PC-3 (cell line): Measurements from ENCODE around the gene GFOD1. TPM values are rescaled to one million over a fixed set of nuclear protein-coding genes. Genes with fewer than 3 reads are reported as not detected.

Experiments used
- ATAC-seq: fragments of 200-7000 bp; cut with Tn5 transposase; 2 replicates; pipeline ENCODE4 v1.9.1; 2020; ENCODE audit warnings: mild to moderate bottlenecking, moderate library complexity
- BruUV-seq: library from RNA; stranded (reverse); fragments of 400-500 nt; replicated peaks from 2 replicates; lab custom pipeline; 2021; lab: Mats Ljungman, UMichigan
- CTCF ChIA-PET: fragments of 300-600 bp; sonication (Branson Sonifier 250); formaldehyde crosslinking; loops from one replicate; lab custom pipeline; 2022; ENCODE audit warnings: antibody characterized with exemption; lab: Charles Lee
- POLR2A ChIA-PET: fragments of 300-600 bp; sonication (Branson Sonifier 250); formaldehyde crosslinking; loops from one replicate; lab custom pipeline; 2022; ENCODE audit warnings: antibody characterized with exemption; ENCODE audit not compliant: unreplicated experiment; lab: Charles Lee
- DNase-seq: peaks from one replicate; pipeline ENCODE4 v3.0.0-alpha.2; 2015
- H2AFZ ChIP-seq: fragments of 300-600 bp; sonication (generic); 2 replicates; pipeline ENCODE4 v1.6.0; 2016; ENCODE audit warnings: antibody characterized with exemption, low read length
- H3F3A ChIP-seq: fragments of 300-600 bp; sonication (generic); one replicate; pipeline ENCODE4 v1.6.0; 2017; ENCODE audit warnings: antibody characterized with exemption, low read length, control low read depth, mild to moderate bottlenecking; ENCODE audit not compliant: unreplicated experiment
- H3K27ac ChIP-seq: fragments of 300-600 bp; sonication (generic); 2 replicates; pipeline ENCODE4 v1.5.1; 2016; ENCODE audit warnings: mild to moderate bottlenecking, low read length
- H3K27me3 ChIP-seq: fragments of 300-600 bp; sonication (generic); 2 replicates; pipeline ENCODE4 v1.6.1; 2016; ENCODE audit warnings: low read length, mixed read lengths
- H3K36me3 ChIP-seq: fragments of 300-600 bp; sonication (generic); 2 replicates; pipeline ENCODE4 v1.6.1; 2016; ENCODE audit warnings: low read depth, mixed run types, low read length, mixed read lengths
- H3K4me1 ChIP-seq: fragments of 300-600 bp; sonication (generic); 2 replicates; pipeline ENCODE4 v1.5.1; 2016; ENCODE audit warnings: low read length; ENCODE audit not compliant: insufficient read depth
- H3K4me2 ChIP-seq: fragments of 300-600 bp; sonication (generic); 2 replicates; pipeline ENCODE4 v1.6.0; 2016; ENCODE audit warnings: low read length
- H3K4me3 ChIP-seq: fragments of 300-600 bp; sonication (generic); 2 replicates; pipeline ENCODE4 v1.5.1; 2016; ENCODE audit warnings: mild to moderate bottlenecking, low read length, mixed read lengths
- H3K79me2 ChIP-seq: fragments of 300-600 bp; sonication (generic); 2 replicates; pipeline ENCODE4 v1.6.1; 2017; ENCODE audit warnings: low read length, mixed read lengths
- H3K9ac ChIP-seq: fragments of 300-600 bp; sonication (generic); 2 replicates; pipeline ENCODE4 v1.6.0; 2016; ENCODE audit warnings: mild to moderate bottlenecking, low read length
- H3K9me2 ChIP-seq: fragments of 300-600 bp; sonication (generic); replicated peaks from 2 replicates; pipeline ENCODE4 v1.6.1; 2016; ENCODE audit warnings: mixed run types, low read length, mixed read lengths
- H3K9me3 ChIP-seq: fragments of 300-600 bp; sonication (generic); 2 replicates; pipeline ENCODE4 v1.6.1; 2016; ENCODE audit warnings: low read length, mixed read lengths
- H4K20me1 ChIP-seq: fragments of 300-600 bp; sonication (generic); 2 replicates; pipeline ENCODE4 v1.6.1; 2016; ENCODE audit warnings: low read length, mixed read lengths
- CTCF ChIP-seq: fragments of 300-600 bp; sonication (generic); conservative IDR thresholded peaks from 2 replicates; pipeline ENCODE4 v1.5.1; 2017; ENCODE audit warnings: antibody characterized with exemption, low read depth, mild to moderate bottlenecking, low read length
- EZH2 ChIP-seq: fragments of 300-600 bp; sonication (generic); IDR thresholded peaks from one replicate; pipeline ENCODE4 v1.6.1; 2017; ENCODE audit warnings: antibody characterized with exemption, mild to moderate bottlenecking, low read length; ENCODE audit not compliant: unreplicated experiment
- EZH2phosphoT487 ChIP-seq: fragments of 300-600 bp; sonication (generic); IDR thresholded peaks from 2 replicates; pipeline ENCODE4 v1.6.1; 2018; ENCODE audit warnings: mild to moderate bottlenecking, antibody characterized with exemption, low read length, borderline replicate concordance
- intact Hi-C: fragments of 100-400 bp; cut with micrococcal nuclease; formaldehyde crosslinking; loops from 2 replicates; pipeline ENCODE4 v1.9.0; 2023
- total RNA-seq: library from RNA; depleted of rRNA; stranded (reverse); fragments of >200 nt; gene quantifications from 2 replicates; pipeline ENCODE4 v1.2.3, GENCODE V29; 2014

GFOD1 gene
- total RNA-seq, 1 experiment from 2014 or later: 16.0 TPM

GRCh38 chr6:13431059-13431656 is 56.2 kb downstream of the GFOD1 start:
- peaks cover 8% of the 10 kb centered on the region; the same call in 1 of the 2 replicates for H3K79me2 ChIP-seq
- no TSS peak for BruUV-seq
- TF ChIP-seq EZH2 (no peak), CTCF (no peak), EZH2phosphoT487 (no peak)
- H2AFZ ChIP-seq: no peak overlapping the region
- H3K36me3 ChIP-seq: no peaks in the 10 kb centered on the region
- ATAC-seq (no peak), DNase-seq (no peak)
- ChIA-PET POLR2A (no interaction called here), CTCF (no interaction called here)
- H4K20me1 ChIP-seq: no peaks in the 10 kb centered on the region
- no peaks in the 10 kb centered on the region for H3K9me2 ChIP-seq
- H3K4me3 ChIP-seq: no peak overlapping the region
- H3F3A ChIP-seq: no peaks in the 10 kb centered on the region
- H3K27me3 ChIP-seq: no peaks in the 10 kb centered on the region
- no peaks in the 10 kb centered on the region for H3K9me3 ChIP-seq
- H3K4me2 ChIP-seq: no peak overlapping the region
- peaks cover 3% of the 10 kb centered on the region; the same call in 1 of the 2 replicates for H3K4me1 ChIP-seq
- intact Hi-C loops: no loop called here
- H3K9ac ChIP-seq: no peak overlapping the region
- no peak overlapping the region for H3K27ac ChIP-seq

- H3K9ac ChIP-seq: no peak overlapping the region
- TF ChIP-seq EZH2: no peak
- TF ChIP-seq EZH2phosphoT487: no peak
- TF ChIP-seq CTCF: no peak
- no peaks in the 10 kb centered on the region for H3K36me3 ChIP-seq
- peaks cover 9% of the 10 kb centered on the region; the same call in 1 of the 2 replicates for H3K4me1 ChIP-seq
- no peak overlapping the region for H2AFZ ChIP-seq
- H3K4me3 ChIP-seq: no peak overlapping the region
- no peaks in the 10 kb centered on the region for H3F3A ChIP-seq
- no peak for ATAC-seq
- intact Hi-C loops: no loop called here
- ChIA-PET CTCF (no interaction called here), POLR2A (no interaction called here)
- H3K4me2 ChIP-seq: no peak overlapping the region
- H4K20me1 ChIP-seq: no peaks in the 10 kb centered on the region
- H3K9me2 ChIP-seq: no peaks in the 10 kb centered on the region
- peaks cover 15% of the 10 kb centered on the region for H3K79me2 ChIP-seq
- no peak overlapping the region for H3K27ac ChIP-seq
- H3K9me3 ChIP-seq: no peaks in the 10 kb centered on the region
- no peak for DNase-seq
- BruUV-seq: no TSS peak
- H3K27me3 ChIP-seq: no peaks in the 10 kb centered on the region
Measured at GRCh38 chr6:13429406-13429753, 58.0 kb downstream of the GFOD1 start.

- H3K4me2 ChIP-seq: no peak overlapping the region
- ChIA-PET POLR2A (no interaction called here), CTCF (no interaction called here)
- no peak overlapping the region for H2AFZ ChIP-seq
- H3K9me3 ChIP-seq: no peaks in the 10 kb centered on the region
- TF ChIP-seq EZH2 (no peak), EZH2phosphoT487 (no peak), CTCF (no peak)
- H3K4me3 ChIP-seq: no peak overlapping the region
- no peaks in the 10 kb centered on the region for H3K36me3 ChIP-seq
- no peak overlapping the region for H3K9ac ChIP-seq
- no TSS peak for BruUV-seq
- intact Hi-C loops: no loop called here
- peaks cover 9% of the 10 kb centered on the region; the same call in 1 of the 2 replicates for H3K4me1 ChIP-seq
- no peaks in the 10 kb centered on the region for H3K9me2 ChIP-seq
- H3K79me2 ChIP-seq: peaks cover 18% of the 10 kb centered on the region
- no peaks in the 10 kb centered on the region for H3K27me3 ChIP-seq
- no peak for DNase-seq
- no peaks in the 10 kb centered on the region for H3F3A ChIP-seq
- ATAC-seq: no peak
- H4K20me1 ChIP-seq: no peaks in the 10 kb centered on the region
- no peak overlapping the region for H3K27ac ChIP-seq
Measured at GRCh38 chr6:13428583-13429405, 58.6 kb downstream of the GFOD1 start.
